ENCODE data around the gene SPATS2.

SPATS2 gene

DNA sequence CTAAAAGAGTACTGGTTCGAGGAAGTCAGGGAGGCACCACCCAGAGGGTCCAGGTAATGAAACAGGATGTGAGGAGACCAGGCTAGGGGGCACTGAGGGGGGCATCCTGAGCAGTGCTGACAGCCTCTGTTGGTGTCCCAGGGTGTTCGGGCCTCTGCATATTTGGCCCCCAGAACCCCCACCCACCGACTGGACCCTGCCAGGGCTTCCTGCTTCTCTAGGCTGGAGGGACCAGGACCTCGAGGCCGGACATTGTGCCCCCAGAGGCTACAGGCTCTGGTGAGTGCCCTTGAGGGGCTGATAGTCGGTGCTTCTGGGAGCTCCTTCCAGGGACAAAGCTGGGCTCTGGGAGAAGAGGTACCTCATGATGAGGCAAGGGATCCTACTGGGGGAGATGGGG lies 41.7 kb upstream of the SPATS2 start:
- Histone ChIP-seq H3K27me3 (no peaks in the 10 kb centered on the region), H3K4me3 (ENCODE audit: low read depth in 1 of 2, low read length in 1 of 2) (no peak overlapping the region), H3K27ac (no peak overlapping the region), H3K4me1 (ENCODE audit: control insufficient read depth in 1 of 2, insufficient read depth in 1 of 2, low read depth in 1 of 2, low read length in 1 of 2) (peaks cover 18 to 20% of the 10 kb centered on the region in 2 experiments), H3K36me3 (peaks cover 36% of the 10 kb centered on the region), H3K9me3 (no peaks in the 10 kb centered on the region)
- TF ChIP-seq, protein P1, sequence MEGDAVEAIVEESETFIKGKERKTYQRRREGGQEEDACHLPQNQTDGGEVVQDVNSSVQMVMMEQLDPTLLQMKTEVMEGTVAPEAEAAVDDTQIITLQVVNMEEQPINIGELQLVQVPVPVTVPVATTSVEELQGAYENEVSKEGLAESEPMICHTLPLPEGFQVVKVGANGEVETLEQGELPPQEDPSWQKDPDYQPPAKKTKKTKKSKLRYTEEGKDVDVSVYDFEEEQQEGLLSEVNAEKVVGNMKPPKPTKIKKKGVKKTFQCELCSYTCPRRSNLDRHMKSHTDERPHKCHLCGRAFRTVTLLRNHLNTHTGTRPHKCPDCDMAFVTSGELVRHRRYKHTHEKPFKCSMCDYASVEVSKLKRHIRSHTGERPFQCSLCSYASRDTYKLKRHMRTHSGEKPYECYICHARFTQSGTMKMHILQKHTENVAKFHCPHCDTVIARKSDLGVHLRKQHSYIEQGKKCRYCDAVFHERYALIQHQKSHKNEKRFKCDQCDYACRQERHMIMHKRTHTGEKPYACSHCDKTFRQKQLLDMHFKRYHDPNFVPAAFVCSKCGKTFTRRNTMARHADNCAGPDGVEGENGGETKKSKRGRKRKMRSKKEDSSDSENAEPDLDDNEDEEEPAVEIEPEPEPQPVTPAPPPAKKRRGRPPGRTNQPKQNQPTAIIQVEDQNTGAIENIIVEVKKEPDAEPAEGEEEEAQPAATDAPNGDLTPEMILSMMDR (IDR thresholded peaks at IDR 0.05) = no peak

- peaks cover 50% of the 10 kb centered on the region for H3K36me3 ChIP-seq
- H3K27ac ChIP-seq = no peak overlapping the region
Measured at GRCh38 chr12:49327368-49327767, 39.9 kb upstream of the SPATS2 start.

GRCh38 chr12:49327887-49328286 lies 39.4 kb upstream of the SPATS2 start:
- TF ChIP-seq, protein P1 (IDR thresholded peaks at IDR 0.05) = no peak
- Histone ChIP-seq H3K4me1 (ENCODE audit: control insufficient read depth in 1 of 2, insufficient read depth in 1 of 2, low read depth in 1 of 2, low read length in 1 of 2) (peaks cover 12% of the 10 kb centered on the region in 2 experiments), H3K27ac (no peak overlapping the region), H3K36me3 (peaks cover 50% of the 10 kb centered on the region), H3K4me3 (ENCODE audit: low read depth in 1 of 2, low read length in 1 of 2) (no peak overlapping the region), H3K27me3 (peaks cover 18% of the 10 kb centered on the region), H3K9me3 (no peaks in the 10 kb centered on the region)

More at GRCh38 chr12:49327368-49327767, 39.9 kb upstream of the SPATS2 start:
- Histone ChIP-seq H3K27me3 (peaks cover 13% of the 10 kb centered on the region), H3K9me3 (no peaks in the 10 kb centered on the region), H3K4me3 (ENCODE audit: low read depth in 1 of 2, low read length in 1 of 2) (no peak overlapping the region), H3K4me1 (ENCODE audit: control insufficient read depth in 1 of 2, insufficient read depth in 1 of 2, low read depth in 1 of 2, low read length in 1 of 2) (peaks cover 13 to 15% of the 10 kb centered on the region in 2 experiments)
- TF ChIP-seq, protein P1 (IDR thresholded peaks at IDR 0.05) = no peak

DNA sequence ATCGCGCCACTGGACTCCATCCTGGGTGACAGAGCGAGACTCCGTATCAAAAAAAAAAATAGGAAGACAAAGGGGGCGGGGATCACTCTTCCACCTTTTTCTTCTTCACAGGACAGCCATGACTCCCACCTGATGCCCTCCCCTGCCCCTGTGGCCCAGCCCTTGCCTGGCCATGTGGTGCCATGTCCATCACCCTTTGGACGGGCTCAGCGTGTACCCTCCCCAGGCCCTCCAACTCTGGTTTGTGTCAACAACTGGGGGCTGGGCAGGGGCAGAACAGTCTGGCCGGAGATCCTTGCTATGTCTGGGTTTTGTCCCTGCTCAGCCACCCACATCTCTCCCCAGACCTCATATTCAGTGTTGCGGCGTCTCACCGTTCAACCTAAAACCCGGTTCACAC lies 38.4 kb upstream of the SPATS2 start:
- H3K27me3 ChIP-seq = peaks cover 27% of the 10 kb centered on the region
- no peak overlapping the region for H3K27ac ChIP-seq
- no peak overlapping the region for H3K4me3 ChIP-seq (ENCODE audit: low read depth in 1 of 2, low read length in 1 of 2)
- no peaks in the 10 kb centered on the region for H3K9me3 ChIP-seq
- H3K36me3 ChIP-seq = peaks cover 50% of the 10 kb centered on the region
- TF ChIP-seq, protein P1 (IDR thresholded peaks at IDR 0.05) = no peak
- peaks cover 3 to 9% of the 10 kb centered on the region in 2 experiments for H3K4me1 ChIP-seq (ENCODE audit: control insufficient read depth in 1 of 2, insufficient read depth in 1 of 2, low read depth in 1 of 2, low read length in 1 of 2)

DNA sequence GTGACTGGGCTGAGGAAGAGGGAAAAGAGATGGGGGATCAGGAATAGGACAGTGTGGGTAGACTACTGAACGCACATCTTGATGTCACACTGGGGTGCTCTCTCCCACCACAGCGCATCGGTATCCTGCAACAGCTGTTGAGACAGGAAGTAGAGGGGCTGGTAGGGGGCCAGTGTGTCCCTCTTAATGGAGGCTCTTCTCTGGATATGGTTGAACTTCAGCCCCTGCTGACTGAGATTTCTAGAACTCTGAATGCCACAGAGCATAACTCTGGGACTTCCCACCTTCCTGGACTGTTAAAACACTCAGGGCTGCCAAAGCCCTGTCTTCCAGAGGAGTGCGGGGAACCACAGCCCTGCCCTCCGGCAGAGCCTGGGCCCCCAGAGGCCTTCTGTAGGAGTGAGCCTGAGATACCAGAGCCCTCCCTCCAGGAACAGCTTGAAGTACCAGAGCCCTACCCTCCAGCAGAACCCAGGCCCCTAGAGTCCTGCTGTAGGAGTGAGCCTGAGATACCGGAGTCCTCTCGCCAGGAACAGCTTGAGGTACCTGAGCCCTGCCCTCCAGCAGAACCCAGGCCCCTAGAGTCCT lies 37.1 kb upstream of the SPATS2 start:
- TF ChIP-seq, protein P1 (IDR thresholded peaks at IDR 0.05) = no peak

More for the DNA sequence above, 37.1 kb upstream of the SPATS2 start:
- no peak overlapping the region for H3K4me3 ChIP-seq (ENCODE audit: low read depth in 1 of 2, low read length in 1 of 2)
- H3K4me1 ChIP-seq (ENCODE audit: control insufficient read depth in 1 of 2, insufficient read depth in 1 of 2, low read depth in 1 of 2, low read length in 1 of 2) = peaks cover 0 to 7% of the 10 kb centered on the region in 2 experiments
- peaks cover 50% of the 10 kb centered on the region for H3K36me3 ChIP-seq
- H3K27ac ChIP-seq = no peak overlapping the region
- no peaks in the 10 kb centered on the region for H3K9me3 ChIP-seq
- peaks cover 40% of the 10 kb centered on the region for H3K27me3 ChIP-seq
